HepG2 (cell line): ENCODE data around the gene TCF12. TPM values are rescaled to one million over a fixed set of nuclear protein-coding genes. Genes with fewer than 3 reads are reported as not detected.

Experiments
- ASH2L ChIP-seq: fragments of 300-600, 200-600 bp; sonication (generic); IDR thresholded peaks from 2 replicates; pipeline ENCODE4 v1.7.0; 2017; ENCODE audit warnings: low read depth, mild to moderate bottlenecking, moderate library complexity, mixed read lengths, low read length; ENCODE audit not compliant: insufficient read length
- BRD4 ChIP-seq: sonication (generic); formaldehyde crosslinking; IDR thresholded peaks from 2 replicates; pipeline ENCODE4 v1.4.0; 2020; ENCODE audit warnings: missing genetic modification reagents
- ELF1 ChIP-seq: sonication (generic); formaldehyde crosslinking; IDR thresholded peaks from 2 replicates; pipeline ENCODE4 v1.4.0; 2020; ENCODE audit warnings: missing genetic modification reagents
- HMGA1 ChIP-seq: sonication (generic); formaldehyde crosslinking; conservative IDR thresholded peaks from 2 replicates; pipeline ENCODE4 v1.4.0; 2020; ENCODE audit warnings: missing genetic modification reagents
- HNF4A ChIP-seq: sonication (generic); formaldehyde crosslinking; IDR thresholded peaks from 2 replicates; pipeline ENCODE4 v1.4.0; 2020; ENCODE audit warnings: missing genetic modification reagents
- IKZF4 ChIP-seq: sonication (generic); formaldehyde crosslinking; IDR thresholded peaks from 2 replicates; pipeline ENCODE4 v1.5.1; 2020; ENCODE audit warnings: borderline replicate concordance, mild to moderate bottlenecking, low read depth, missing genetic modification reagents; ENCODE audit errors: not compliant biosample characterization
- ISX ChIP-seq: sonication (generic); formaldehyde crosslinking; conservative IDR thresholded peaks from 2 replicates; pipeline ENCODE4 v1.5.0; 2020; ENCODE audit warnings: missing genetic modification reagents
- KDM5A ChIP-seq: fragments of 200-600 bp; sonication (generic); IDR thresholded peaks from 2 replicates; pipeline ENCODE4 v1.7.0; 2018; ENCODE audit warnings: antibody characterized with exemption, mild to moderate bottlenecking, low read length, borderline replicate concordance
- KLF11 ChIP-seq: IDR thresholded peaks from 2 replicates; pipeline ENCODE4 v1.6.1; 2016; ENCODE audit warnings: missing compliant biosample characterization
- KLF9 ChIP-seq: IDR thresholded peaks from 2 replicates; pipeline ENCODE4 v1.6.1; 2016; ENCODE audit warnings: low read depth
- RFXANK ChIP-seq: IDR thresholded peaks from 2 replicates; pipeline ENCODE4 v1.6.1; 2016
- SIX1 ChIP-seq: sonication (generic); formaldehyde crosslinking; IDR thresholded peaks from 2 replicates; pipeline ENCODE4 v1.4.0; 2020; ENCODE audit warnings: missing genetic modification reagents, borderline replicate concordance
- SRY ChIP-seq: sonication (generic); formaldehyde crosslinking; IDR thresholded peaks from 2 replicates; pipeline ENCODE4 v1.8.0; 2022; ENCODE audit warnings: mild to moderate bottlenecking, missing genetic modification reagents
- ZFYVE20 ChIP-seq: sonication (generic); formaldehyde crosslinking; IDR thresholded peaks from 2 replicates; pipeline ENCODE4 v1.8.0; 2023; ENCODE audit warnings: low read depth, mild to moderate bottlenecking, moderate library complexity, missing genetic modification reagents, borderline replicate concordance
- ZNF30 ChIP-seq: sonication (generic); formaldehyde crosslinking; IDR thresholded peaks from 2 replicates; pipeline ENCODE4 v1.5.0; 2020; ENCODE audit warnings: mild to moderate bottlenecking, missing genetic modification reagents
- ZNF614 ChIP-seq: IDR thresholded peaks from 2 replicates; pipeline ENCODE4 v1.6.1; 2018; ENCODE audit warnings: missing biosample characterization, missing genetic modification reagents, inconsistent platforms, borderline replicate concordance
- ZNF646 ChIP-seq: sonication (generic); formaldehyde crosslinking; IDR thresholded peaks from 2 replicates; pipeline ENCODE4 v1.9.0; 2021; ENCODE audit warnings: mild to moderate bottlenecking, missing genetic modification reagents
- ZSCAN31 ChIP-seq: sonication (generic); formaldehyde crosslinking; IDR thresholded peaks from 2 replicates; pipeline ENCODE4 v1.5.0; 2020; ENCODE audit warnings: low read depth, mild to moderate bottlenecking, missing genetic modification reagents
- polyA plus RNA-seq, 8 experiments: library from polyadenylated mRNA; depleted of rRNA in 3 of 8; stranded (reverse) in 7 of 8; unstranded in 1 of 8; fragments of >200 nt; fragmentation: Illumina TruSeq in 4 of 8; extraction: Trizol in 4 of 8; gene quantifications; 2 replicates each; pipeline versions ENCODE4 v1.2.1 to v1.2.3, GENCODE V29; 2011 to 2016; ENCODE audit warnings: low read depth in 4 of 8, missing spikeins in 1 of 8, mixed read lengths in 1 of 8; ENCODE audit not compliant: insufficient read depth in 1 of 8
- total RNA-seq, 5 experiments: library from RNA; depleted of rRNA; stranded (reverse); fragments of >200 nt; fragmentation: Illumina TruSeq; extraction: Trizol; gene quantifications; 2 replicates each; pipeline ENCODE4 v1.2.3, GENCODE V29; 2016; ENCODE audit warnings: low read depth in 1 of 5
- TF ChIP-seq, protein P1 (sequence below): fragments of 450-650 bp; IDR thresholded peaks from 2 replicates; pipeline ENCODE4 v1.6.1; 2016
- TF ChIP-seq, protein P2 (sequence below): IDR thresholded peaks from 2 replicates; pipeline ENCODE4 v1.6.1; 2016; ENCODE audit warnings: missing biosample characterization, missing genetic modification reagents, low read depth
- TF ChIP-seq, protein P3 (sequence below): IDR thresholded peaks from 2 replicates; pipeline ENCODE4 v1.6.1; 2018; ENCODE audit warnings: missing genetic modification reagents

TCF12 gene
- total and polyA plus RNA-seq, 2 of the 13 experiments (the other 11 are each of a cell fraction or from before 2014, with no cell fraction given) = 48.6 to 51.1 TPM

DNA sequence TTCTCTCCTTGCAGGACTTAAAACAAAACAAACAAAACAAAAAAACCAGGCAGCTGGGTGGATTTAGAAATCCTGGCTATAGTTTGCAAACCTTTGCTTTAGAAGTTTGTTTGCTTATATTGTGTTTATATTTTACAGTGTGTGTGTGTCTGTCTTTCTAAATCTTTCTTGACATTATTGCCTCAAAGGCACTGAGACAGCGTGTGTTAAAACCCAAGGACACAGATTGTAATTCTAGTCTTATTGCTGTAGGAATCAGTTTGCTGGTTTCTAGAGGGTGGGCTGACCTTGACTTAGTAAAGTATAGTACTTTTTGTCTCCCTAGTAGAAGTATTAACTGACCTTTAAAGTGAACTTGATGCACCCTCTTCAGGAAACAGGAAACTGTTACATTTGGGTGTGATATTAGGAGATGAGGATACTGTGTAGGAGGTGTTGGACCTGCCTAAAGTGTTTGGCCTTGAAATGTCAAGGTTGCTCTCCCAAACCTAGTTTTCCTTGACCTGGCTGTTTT, 71.0 kb downstream of the TCF12 start (continued):
- TF ChIP-seq ZNF646 (0 out of 2 replicates have a peak, but pooled peaks have one; percentile 49), SIX1 (CRISPR knock-in tag) (peak; percentile 49; the same call in 1 of the 2 replicates), HMGA1 (CRISPR knock-in tag) (no peak), KLF11 (CRISPR knock-in tag) (no peak), IKZF4 (no peak), RFXANK (no peak), KLF9 (CRISPR knock-in tag) (no peak), ZNF30 (CRISPR knock-in tag) (no peak), ZSCAN31 (CRISPR knock-in tag) (no peak), SRY (CRISPR knock-in tag) (no peak), HNF4A (CRISPR knock-in tag) (peak; percentile 19; the same call in 1 of the 2 replicates), ELF1 (0 out of 2 replicates have a peak, but pooled peaks have one; percentile 21), BRD4 (no peak), ISX (no peak), KDM5A (no peak), ZFYVE20 (CRISPR knock-in tag) (no peak), ASH2L (peak; percentile 19), ZNF614 (CRISPR knock-in tag) (peak; percentile 42; the same call in 1 of the 2 replicates)
- TF ChIP-seq, protein P1, sequence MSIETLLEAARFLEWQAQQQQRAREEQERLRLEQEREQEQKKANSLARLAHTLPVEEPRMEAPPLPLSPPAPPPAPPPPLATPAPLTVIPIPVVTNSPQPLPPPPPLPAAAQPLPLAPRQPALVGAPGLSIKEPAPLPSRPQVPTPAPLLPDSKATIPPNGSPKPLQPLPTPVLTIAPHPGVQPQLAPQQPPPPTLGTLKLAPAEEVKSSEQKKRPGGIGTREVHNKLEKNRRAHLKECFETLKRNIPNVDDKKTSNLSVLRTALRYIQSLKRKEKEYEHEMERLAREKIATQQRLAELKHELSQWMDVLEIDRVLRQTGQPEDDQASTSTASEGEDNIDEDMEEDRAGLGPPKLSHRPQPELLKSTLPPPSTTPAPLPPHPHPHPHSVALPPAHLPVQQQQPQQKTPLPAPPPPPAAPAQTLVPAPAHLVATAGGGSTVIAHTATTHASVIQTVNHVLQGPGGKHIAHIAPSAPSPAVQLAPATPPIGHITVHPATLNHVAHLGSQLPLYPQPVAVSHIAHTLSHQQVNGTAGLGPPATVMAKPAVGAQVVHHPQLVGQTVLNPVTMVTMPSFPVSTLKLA = no peak
- TF ChIP-seq, protein P2, sequence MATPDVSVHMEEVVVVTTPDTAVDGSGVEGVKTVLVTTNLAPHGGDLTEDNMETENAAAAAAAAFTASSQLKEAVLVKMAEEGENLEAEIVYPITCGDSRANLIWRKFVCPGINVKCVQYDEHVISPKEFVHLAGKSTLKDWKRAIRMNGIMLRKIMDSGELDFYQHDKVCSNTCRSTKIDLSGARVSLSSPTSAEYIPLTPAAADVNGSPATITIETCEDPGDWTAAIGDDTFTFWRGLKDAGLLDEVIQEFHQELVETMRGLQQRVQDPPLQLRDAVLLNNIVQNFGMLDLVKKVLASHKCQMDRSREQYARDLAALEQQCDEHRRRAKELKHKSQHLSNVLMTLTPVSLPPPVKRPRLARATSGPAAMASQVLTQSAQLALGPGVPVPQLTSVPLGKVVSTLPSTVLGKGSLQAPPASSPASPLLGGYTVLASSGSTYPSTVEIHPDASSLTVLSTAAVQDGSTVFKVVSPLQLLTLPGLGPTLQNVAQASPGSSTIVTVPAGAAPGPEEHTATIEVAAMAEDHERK (CRISPR knock-in tag) = no peak
- TF ChIP-seq, protein P3, sequence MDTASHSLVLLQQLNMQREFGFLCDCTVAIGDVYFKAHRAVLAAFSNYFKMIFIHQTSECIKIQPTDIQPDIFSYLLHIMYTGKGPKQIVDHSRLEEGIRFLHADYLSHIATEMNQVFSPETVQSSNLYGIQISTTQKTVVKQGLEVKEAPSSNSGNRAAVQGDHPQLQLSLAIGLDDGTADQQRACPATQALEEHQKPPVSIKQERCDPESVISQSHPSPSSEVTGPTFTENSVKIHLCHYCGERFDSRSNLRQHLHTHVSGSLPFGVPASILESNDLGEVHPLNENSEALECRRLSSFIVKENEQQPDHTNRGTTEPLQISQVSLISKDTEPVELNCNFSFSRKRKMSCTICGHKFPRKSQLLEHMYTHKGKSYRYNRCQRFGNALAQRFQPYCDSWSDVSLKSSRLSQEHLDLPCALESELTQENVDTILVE (CRISPR knock-in tag) = peak; percentile 41; the same call in 1 of the 2 replicates
